CD14-positive monocyte (primary cell): ENCODE data around the gene GAREM2. TPM values are rescaled to one million over a fixed set of nuclear protein-coding genes. Genes with fewer than 3 reads are reported as not detected.

ENCODE experiments used
- DNase-seq, 3 donors: peaks; one replicate each; pipeline ENCODE4 v3.0.0-alpha.2; 2011 to 2022
- H2AFZ ChIP-seq: 2 replicates; pipeline ENCODE4 v1.6.0; 2012; ENCODE audit warnings: mild to moderate bottlenecking, low read depth, low read length, inconsistent platforms; ENCODE audit not compliant: insufficient read depth, poor library complexity, severe bottlenecking
- H3K27ac ChIP-seq, 2 donors: 1 replicate in 1 of 2; 2 replicates in 1 of 2; pipeline ENCODE4 v1.5.1; 2012 to 2013; ENCODE audit warnings: low read length in 2 of 2, control low read depth in 1 of 2, inconsistent platforms in 1 of 2, low read depth in 1 of 2, mild to moderate bottlenecking in 1 of 2
- H3K27me3 ChIP-seq, 2 donors: one replicate each; pipeline versions ENCODE4 v1.6.0 to v1.6.1; 2011 to 2013; ENCODE audit warnings: low read length in 2 of 2; ENCODE audit not compliant: control insufficient read depth in 2 of 2, insufficient read depth in 2 of 2
- H3K36me3 ChIP-seq, 2 donors: replicated peaks in 1 of 2; 1 replicate in 1 of 2; 2 replicates in 1 of 2; pipeline versions ENCODE4 v1.5.1 to v1.6.1; 2012 to 2013; ENCODE audit warnings: low read length in 2 of 2, control low read depth in 1 of 2, inconsistent platforms in 1 of 2, mild to moderate bottlenecking in 1 of 2; ENCODE audit not compliant: insufficient read depth in 2 of 2, control insufficient read depth in 1 of 2
- H3K4me1 ChIP-seq, 2 donors: 1 replicate in 1 of 2; 2 replicates in 1 of 2; pipeline versions ENCODE4 v1.5.1 to v1.6.1; 2012 to 2013; ENCODE audit warnings: low read length in 2 of 2, control low read depth in 1 of 2, inconsistent platforms in 1 of 2, mild to moderate bottlenecking in 1 of 2, moderate library complexity in 1 of 2; ENCODE audit not compliant: insufficient read depth in 2 of 2, control insufficient read depth in 1 of 2
- H3K4me2 ChIP-seq: replicated peaks from 2 replicates; pipeline ENCODE3; 2012; ENCODE audit warnings: low read length, moderate library complexity, mild to moderate bottlenecking; ENCODE audit not compliant: poor library complexity, severe bottlenecking; ENCODE audit errors: extremely low read depth
- H3K4me3 ChIP-seq, 3 experiments: fragments of 200-600 bp in 1 of 3; sonication (generic) in 1 of 3; replicated peaks in 1 of 3; 1 replicate in 2 of 3; 2 replicates in 1 of 3; pipeline ENCODE4 v1.5.1; 2011 to 2013; ENCODE audit warnings: low read length in 3 of 3, mild to moderate bottlenecking in 3 of 3, control low read depth in 2 of 3, low read depth in 2 of 3, inconsistent platforms in 1 of 3, moderate library complexity in 1 of 3
- H3K79me2 ChIP-seq: 2 replicates; pipeline ENCODE4 v1.6.0; 2012; ENCODE audit warnings: mild to moderate bottlenecking, control low read depth, inconsistent platforms, low read length, moderate library complexity; ENCODE audit not compliant: insufficient read depth
- H3K9ac ChIP-seq: 2 replicates; pipeline ENCODE4 v1.6.0; 2017; ENCODE audit warnings: low read length, mild to moderate bottlenecking; ENCODE audit not compliant: insufficient read depth, poor library complexity, severe bottlenecking
- H3K9me3 ChIP-seq, 2 donors: replicated peaks in 1 of 2; 1 replicate in 1 of 2; 2 replicates in 1 of 2; pipeline versions ENCODE4 v1.5.1 to v1.6.1; 2012 to 2013; ENCODE audit warnings: low read length in 2 of 2, control low read depth in 1 of 2; ENCODE audit not compliant: control insufficient read depth in 1 of 2, insufficient read depth in 1 of 2
- H4K20me1 ChIP-seq: 2 replicates; pipeline ENCODE4 v1.6.0; 2012; ENCODE audit warnings: mild to moderate bottlenecking, low read length, control low read depth, moderate library complexity; ENCODE audit not compliant: insufficient read depth
- H3K27ac Mint-ChIP-seq, 7 donors: one replicate each; pipeline ENCODE4 v1.8.0; 2020; ENCODE audit warnings: mild to moderate bottlenecking in 7 of 7, mixed read lengths in 7 of 7, moderate library complexity in 6 of 7, inconsistent platforms in 2 of 7
- H3K27me3 Mint-ChIP-seq, 3 donors: one replicate each; pipeline ENCODE4 v1.8.0; 2021 to 2022; ENCODE audit warnings: low read depth in 3 of 3, mild to moderate bottlenecking in 3 of 3, mixed read lengths in 3 of 3, moderate library complexity in 3 of 3, inconsistent platforms in 1 of 3
- H3K36me3 Mint-ChIP-seq, 2 donors: one replicate each; pipeline ENCODE4 v1.8.0; 2020; ENCODE audit warnings: mixed read lengths in 2 of 2, inconsistent platforms in 1 of 2, mild to moderate bottlenecking in 1 of 2
- H3K4me1 Mint-ChIP-seq: one replicate; pipeline ENCODE4 v1.8.0; 2020; ENCODE audit warnings: mild to moderate bottlenecking, mixed read lengths
- H3K4me3 Mint-ChIP-seq, 2 donors: one replicate each; pipeline ENCODE4 v1.8.0; 2020; ENCODE audit warnings: mild to moderate bottlenecking in 2 of 2, mixed read lengths in 2 of 2, moderate library complexity in 1 of 2
- H3K9me3 Mint-ChIP-seq, 7 donors: one replicate each; pipeline ENCODE4 v1.8.0; 2020 to 2022; ENCODE audit warnings: mixed read lengths in 7 of 7, mild to moderate bottlenecking in 6 of 7, moderate library complexity in 6 of 7, inconsistent platforms in 2 of 7
- WGBS: methylation state at CpG from one replicate; pipeline ENCODE4 v1.1.5; 2013; ENCODE audit warnings: missing lambda C conversion rate; ENCODE audit not compliant: insufficient coverage; 5-methylcytosine and 5-hydroxymethylcytosine counted together
- intact Hi-C, 2 donors: fragments of 100-400 bp; cut with micrococcal nuclease; formaldehyde crosslinking; loops; one replicate each; pipeline versions ENCODE4 v1.15.0 to v1.15.1; 2023
- polyA plus RNA-seq, 3 donors: library from polyadenylated mRNA; depleted of rRNA in 1 of 3; unstranded in 2 of 3; stranded (reverse) in 1 of 3; fragments of 300-500 nt in 2 of 3; fragments of >200 nt in 1 of 3; fragmentation: Illumina TruSeq in 2 of 3; gene quantifications; 1 replicate in 2 of 3; 2 replicates in 1 of 3; pipeline ENCODE4 v1.2.3, GENCODE V29; 2012 to 2021
- TF ChIP-seq, protein P1 (sequence below): fragments of 200-600 bp; IDR thresholded peaks from one replicate; pipeline ENCODE4 v1.8.0; 2022; ENCODE audit warnings: antibody characterized with exemption, mild to moderate bottlenecking

GAREM2 gene
- polyA plus RNA-seq, 3 donors, result 0.08 to 0.09 TPM; not detected in 1

GRCh38 chr2:26191316-26192159, 18.6 kb downstream of the GAREM2 start:
- H2AFZ ChIP-seq, result no peak overlapping the region
- peaks cover 3% of the 10 kb centered on the region for H3K4me1 Mint-ChIP-seq
- TF ChIP-seq, protein P1, sequence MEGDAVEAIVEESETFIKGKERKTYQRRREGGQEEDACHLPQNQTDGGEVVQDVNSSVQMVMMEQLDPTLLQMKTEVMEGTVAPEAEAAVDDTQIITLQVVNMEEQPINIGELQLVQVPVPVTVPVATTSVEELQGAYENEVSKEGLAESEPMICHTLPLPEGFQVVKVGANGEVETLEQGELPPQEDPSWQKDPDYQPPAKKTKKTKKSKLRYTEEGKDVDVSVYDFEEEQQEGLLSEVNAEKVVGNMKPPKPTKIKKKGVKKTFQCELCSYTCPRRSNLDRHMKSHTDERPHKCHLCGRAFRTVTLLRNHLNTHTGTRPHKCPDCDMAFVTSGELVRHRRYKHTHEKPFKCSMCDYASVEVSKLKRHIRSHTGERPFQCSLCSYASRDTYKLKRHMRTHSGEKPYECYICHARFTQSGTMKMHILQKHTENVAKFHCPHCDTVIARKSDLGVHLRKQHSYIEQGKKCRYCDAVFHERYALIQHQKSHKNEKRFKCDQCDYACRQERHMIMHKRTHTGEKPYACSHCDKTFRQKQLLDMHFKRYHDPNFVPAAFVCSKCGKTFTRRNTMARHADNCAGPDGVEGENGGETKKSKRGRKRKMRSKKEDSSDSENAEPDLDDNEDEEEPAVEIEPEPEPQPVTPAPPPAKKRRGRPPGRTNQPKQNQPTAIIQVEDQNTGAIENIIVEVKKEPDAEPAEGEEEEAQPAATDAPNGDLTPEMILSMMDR, result no peak
- H3K4me1 ChIP-seq, result peaks cover 4 to 6% of the 10 kb centered on the region in 2 donors
- H3K4me3 ChIP-seq, result no peak overlapping the region
- no peak overlapping the region for H3K4me3 Mint-ChIP-seq
- no peak overlapping the region for H3K27ac ChIP-seq
- peaks cover 60 to 66% of the 10 kb centered on the region in 2 donors for H3K36me3 Mint-ChIP-seq
- no peaks in the 10 kb centered on the region for H3K79me2 ChIP-seq
- intact Hi-C loops, result no loop called here
- H3K9ac ChIP-seq, result no peak overlapping the region
- H3K36me3 ChIP-seq, result peaks cover 60 to 67% of the 10 kb centered on the region in 2 donors
- H3K9me3 ChIP-seq, result no peaks in the 10 kb centered on the region
- H3K27ac Mint-ChIP-seq, result no peak overlapping the region
- DNase-seq, result no peak
- no peak overlapping the region for H3K4me2 ChIP-seq
- WGBS, result 91% methylated on average over 11 of the region's 20 CpGs
- peaks cover 12% of the 10 kb centered on the region for H4K20me1 ChIP-seq
- no peaks in the 10 kb centered on the region for H3K27me3 ChIP-seq
- no peaks in the 10 kb centered on the region for H3K9me3 Mint-ChIP-seq
- H3K27me3 Mint-ChIP-seq, result peaks cover under 1 to 4% (median 2%) of the 10 kb centered on the region in 3 donors

GRCh38 chr2:26193578-26194231, 20.8 kb downstream of the GAREM2 start:
- 85% methylated on average over 9 of the region's 10 CpGs for WGBS

More at GRCh38 chr2:26193578-26194231, 20.8 kb downstream of the GAREM2 start:
- H3K4me3 ChIP-seq, result no peak overlapping the region
- H4K20me1 ChIP-seq, result peaks cover 25% of the 10 kb centered on the region
- peaks cover 3 to 14% (median 10%) of the 10 kb centered on the region in 7 donors for H3K9me3 Mint-ChIP-seq
- H3K4me2 ChIP-seq, result no peak overlapping the region
- TF ChIP-seq, protein P1, result no peak
- DNase-seq, result no peak
- H3K4me3 Mint-ChIP-seq, result no peak overlapping the region
- H3K4me1 Mint-ChIP-seq, result peaks cover 14% of the 10 kb centered on the region
- intact Hi-C loops, result no loop called here
- no peaks in the 10 kb centered on the region for H3K27me3 ChIP-seq
- H2AFZ ChIP-seq, result no peak overlapping the region
- peak overlapping the region in 1 of 7 donors; percentile 80 for H3K27ac Mint-ChIP-seq
- no peak overlapping the region for H3K9ac ChIP-seq
- H3K9me3 ChIP-seq, result peaks cover 3 to 8% of the 10 kb centered on the region in 2 donors
- H3K79me2 ChIP-seq, result no peaks in the 10 kb centered on the region
- peaks cover 76 to 86% of the 10 kb centered on the region in 2 donors for H3K36me3 Mint-ChIP-seq
- H3K36me3 ChIP-seq, result peaks cover 72 to 88% of the 10 kb centered on the region in 2 donors
- H3K27ac ChIP-seq, result peak overlapping the region in 1 of 2 donors; percentile 4
- peaks cover 14 to 16% of the 10 kb centered on the region in 2 donors for H3K4me1 ChIP-seq
- H3K27me3 Mint-ChIP-seq, result no peaks in the 10 kb centered on the region
